HUES64 (cell line): ENCODE data around the gene DPYSL3. TPM values are rescaled to one million over a fixed set of nuclear protein-coding genes. Genes with fewer than 3 reads are reported as not detected.
"Not testable (repeated sequence)": the region's sequence is repeated elsewhere in the genome, so short reads cannot be mapped to it uniquely, and the experiment has no call there.

Experiments used
- H3K27ac ChIP-seq: 2 replicates; pipeline ENCODE4 v1.7.0; 2013; ENCODE audit warnings: low read depth, low read length, inconsistent platforms
- H3K27me3 ChIP-seq: 2 replicates; pipeline ENCODE4 v1.6.1; 2013; ENCODE audit warnings: mild to moderate bottlenecking, low read length; ENCODE audit not compliant: insufficient read depth
- H3K36me3 ChIP-seq: 2 replicates; pipeline ENCODE4 v1.6.1; 2013; ENCODE audit warnings: mild to moderate bottlenecking, low read length; ENCODE audit not compliant: insufficient read depth
- H3K4me1 ChIP-seq: 2 replicates; pipeline ENCODE4 v1.6.1; 2013; ENCODE audit warnings: mild to moderate bottlenecking, low read length, moderate library complexity; ENCODE audit not compliant: insufficient read depth
- H3K4me3 ChIP-seq: 2 replicates; pipeline ENCODE4 v1.5.1; 2013; ENCODE audit warnings: mild to moderate bottlenecking, low read length, moderate library complexity
- H3K9ac ChIP-seq: 2 replicates; pipeline ENCODE4 v1.6.1; 2013; ENCODE audit warnings: mild to moderate bottlenecking, low read depth, low read length
- H3K9me3 ChIP-seq: 2 replicates; pipeline ENCODE4 v1.6.1; 2013; ENCODE audit warnings: low read depth, low read length; ENCODE audit not compliant: insufficient read depth
- WGBS: fragments of 150-250, 120-280 bp; methylation state at CpG from one replicate; pipeline ENCODE4 v1.1.7; 2013; ENCODE audit warnings: missing lambda C conversion rate; 5-methylcytosine and 5-hydroxymethylcytosine counted together
- polyA plus RNA-seq, 2 experiments: library from polyadenylated mRNA; stranded (reverse); fragments of 50-300 nt; gene quantifications; one replicate each; pipeline ENCODE4 v1.2.3, GENCODE V29; 2013

The DPYSL3 gene
- polyA plus RNA-seq (2013, experiment 1 of 2) = 234 TPM
- 219 TPM for polyA plus RNA-seq (2013, experiment 2 of 2)

DNA sequence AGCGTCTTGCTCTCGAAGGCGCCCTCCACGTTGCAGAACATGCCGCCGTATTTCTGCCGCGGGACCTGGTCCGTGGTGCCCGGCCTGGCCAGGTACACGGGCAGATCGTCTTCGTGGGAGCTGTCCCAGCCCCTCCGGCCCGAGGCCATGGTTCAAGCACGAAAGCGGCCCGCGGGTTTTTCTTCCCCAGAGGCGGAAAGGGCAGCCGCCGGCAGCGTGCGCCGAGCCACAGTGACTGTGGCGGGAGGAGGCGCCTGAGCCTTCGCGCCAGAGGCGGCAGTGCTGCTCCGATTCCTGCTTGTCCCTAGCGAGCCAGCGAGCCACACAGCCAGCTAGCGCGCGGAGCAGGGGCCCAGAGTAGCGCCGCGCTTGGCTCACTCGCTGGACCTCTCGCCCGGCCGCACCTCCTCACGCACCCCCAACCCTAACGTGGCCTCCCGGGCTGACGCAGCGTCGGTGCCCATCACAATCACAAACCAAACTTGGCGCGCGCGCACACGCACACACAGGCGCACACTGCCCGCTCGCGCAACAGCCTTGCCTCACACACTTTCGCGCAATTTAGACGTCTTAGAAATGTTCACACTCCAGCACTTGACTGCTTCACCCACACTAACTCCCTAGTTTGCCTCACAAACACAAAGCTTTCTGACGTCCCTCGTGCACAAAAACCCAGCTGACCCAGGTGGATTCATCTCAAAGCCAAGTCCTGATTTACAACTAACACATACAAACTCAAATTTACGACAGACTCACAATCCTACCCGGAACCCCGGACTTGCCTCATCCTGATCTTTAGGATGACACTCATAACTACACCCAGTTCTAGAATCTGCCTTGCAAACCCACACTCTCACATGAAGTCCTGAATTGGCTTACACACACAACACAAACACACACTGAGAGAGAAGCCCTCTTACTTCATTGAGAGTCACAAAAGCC, at the start of gene DPYSL3:
Gene DPYSL3, minus strand, starts transcription at position 359 of the 942 bp plus-strand sequence. Its CDS starts 210 bp downstream, at position 149.
- Histone ChIP-seq H3K36me3 (peaks cover 6% of the 10 kb centered on the region; the same call in 1 of the 2 replicates), H3K27me3 (peaks cover 18% of the 10 kb centered on the region), H3K4me1 (peaks cover 14% of the 10 kb centered on the region; the same call in 1 of the 2 replicates), H3K9me3 (no peaks in the 10 kb centered on the region), H3K27ac (peak within 1 kb of the TSS; percentile 49; the same call in 1 of the 2 replicates), H3K4me3 (peak within 1 kb of the TSS; percentile 89), H3K9ac (peak within 1 kb of the TSS; percentile 92)
- 5% methylated on average over 66 of the region's 66 CpGs for WGBS

GRCh38 chr5:147558826-147559225, 49.0 kb upstream of the DPYSL3 start:
- Histone ChIP-seq H3K4me3 (no peak overlapping the region), H3K27ac (no peak overlapping the region; the same call in 1 of the 2 replicates)

GRCh38 chr5:147557876-147558745, 48.2 kb upstream of the DPYSL3 start:
- Histone ChIP-seq H3K4me1 (peaks cover 52% of the 10 kb centered on the region), H3K27me3 (no peaks in the 10 kb centered on the region), H3K36me3 (peaks cover 11% of the 10 kb centered on the region), H3K27ac (no peak overlapping the region; the same call in 1 of the 2 replicates), H3K9me3 (no peaks in the 10 kb centered on the region), H3K4me3 (no peak overlapping the region), H3K9ac (no peak overlapping the region; the same call in 1 of the 2 replicates)
- WGBS = 92% methylated on average over 7 of the region's 8 CpGs

More at GRCh38 chr5:147558826-147559225, 49.0 kb upstream of the DPYSL3 start:
- no peaks in the 10 kb centered on the region for H3K27me3 ChIP-seq
- H3K36me3 ChIP-seq = peaks cover 18% of the 10 kb centered on the region
- no peaks in the 10 kb centered on the region for H3K9me3 ChIP-seq
- H3K4me1 ChIP-seq = peaks cover 52% of the 10 kb centered on the region
- WGBS = 54% methylated on average over 2 of the region's 2 CpGs
- no peak overlapping the region for H3K9ac ChIP-seq

DNA sequence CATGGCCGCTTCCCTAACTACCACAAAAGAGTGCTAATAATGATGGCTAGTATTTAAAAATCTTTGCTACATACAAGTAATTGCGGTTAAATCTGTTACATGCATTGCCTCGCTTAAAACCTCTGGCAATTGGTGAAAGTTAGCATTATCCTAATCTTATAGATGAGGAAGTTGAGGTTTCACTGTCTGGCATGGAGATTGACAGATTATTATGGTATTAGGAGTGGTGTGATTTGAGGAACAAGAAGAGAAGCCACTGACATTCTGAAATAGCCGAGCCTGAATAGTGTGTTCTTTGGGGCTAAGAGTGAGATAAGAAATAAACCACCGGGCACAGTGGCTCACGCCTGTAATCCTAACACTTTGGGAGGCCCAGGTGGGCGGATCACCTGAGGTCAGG, 45.3 kb upstream of the DPYSL3 start:
- WGBS = 94% methylated on average over 6 of the region's 7 CpGs
- no peak overlapping the region for H3K4me3 ChIP-seq
- H3K4me1 ChIP-seq = peaks cover 30% of the 10 kb centered on the region
- H3K36me3 ChIP-seq = no peaks in the 10 kb centered on the region
- no peaks in the 10 kb centered on the region for H3K27me3 ChIP-seq
- H3K9me3 ChIP-seq = no peaks in the 10 kb centered on the region
- H3K9ac ChIP-seq = no peak overlapping the region
- no peak overlapping the region for H3K27ac ChIP-seq

GRCh38 chr5:147554261-147554817, 44.5 kb upstream of the DPYSL3 start:
- Histone ChIP-seq H3K9ac (no peak overlapping the region), H3K27ac (no peak overlapping the region), H3K27me3 (no peaks in the 10 kb centered on the region), H3K4me1 (peaks cover 27% of the 10 kb centered on the region), H3K9me3 (no peaks in the 10 kb centered on the region), H3K4me3 (no peak overlapping the region), H3K36me3 (no peaks in the 10 kb centered on the region)
- WGBS = 89% methylated on average over 7 of the region's 7 CpGs

DNA sequence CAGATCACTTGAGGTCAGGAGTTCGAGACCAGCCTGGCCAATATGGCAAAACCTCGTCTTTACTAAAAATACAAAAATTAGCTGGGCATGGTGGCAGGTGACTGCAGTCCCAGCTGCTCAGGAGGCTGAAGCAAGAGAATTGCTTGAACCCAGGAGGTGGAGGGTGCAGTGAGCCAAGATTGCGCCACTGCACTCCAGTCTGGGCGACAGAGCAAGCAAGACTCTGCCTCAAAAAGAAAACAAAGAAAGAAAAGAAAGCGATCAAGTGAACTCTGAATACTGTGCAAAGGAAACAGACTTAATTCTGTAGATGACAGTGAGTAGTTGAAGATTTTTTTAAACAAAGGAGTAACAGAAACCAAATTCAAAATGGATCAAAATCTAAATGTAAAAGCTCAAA, 43.9 kb upstream of the DPYSL3 start:
- not testable (repeated sequence) for H3K4me3 ChIP-seq, H3K9me3 ChIP-seq

GRCh38 chr5:147552897-147553296, 43.0 kb upstream of the DPYSL3 start:
- H3K4me1 ChIP-seq = peaks cover 13% of the 10 kb centered on the region
- H3K27me3 ChIP-seq = no peaks in the 10 kb centered on the region
- no peak overlapping the region for H3K9ac ChIP-seq
- H3K4me3 ChIP-seq = no peak overlapping the region
- no peaks in the 10 kb centered on the region for H3K36me3 ChIP-seq
- H3K9me3 ChIP-seq = no peaks in the 10 kb centered on the region
- WGBS = 97% methylated on average over 4 of the region's 4 CpGs
- H3K27ac ChIP-seq = no peak overlapping the region

More for the DNA sequence above, 43.9 kb upstream of the DPYSL3 start:
- peaks cover 23% of the 10 kb centered on the region for H3K4me1 ChIP-seq
- H3K27me3 ChIP-seq, H3K36me3 ChIP-seq, H3K9ac ChIP-seq, H3K27ac ChIP-seq: not testable (repeated sequence)
- WGBS = 92% methylated on average over 5 of the region's 5 CpGs

- Histone ChIP-seq H3K27ac (no peak overlapping the region), H3K9ac (no peak overlapping the region), H3K4me3 (no peak overlapping the region), H3K36me3 (no peaks in the 10 kb centered on the region), H3K4me1 (peaks cover 7% of the 10 kb centered on the region), H3K9me3 (no peaks in the 10 kb centered on the region), H3K27me3 (no peaks in the 10 kb centered on the region)
- 100% methylated on average over 1 of the region's 1 CpG for WGBS
Measured at GRCh38 chr5:147551677-147552076, 41.8 kb upstream of the DPYSL3 start.

DNA sequence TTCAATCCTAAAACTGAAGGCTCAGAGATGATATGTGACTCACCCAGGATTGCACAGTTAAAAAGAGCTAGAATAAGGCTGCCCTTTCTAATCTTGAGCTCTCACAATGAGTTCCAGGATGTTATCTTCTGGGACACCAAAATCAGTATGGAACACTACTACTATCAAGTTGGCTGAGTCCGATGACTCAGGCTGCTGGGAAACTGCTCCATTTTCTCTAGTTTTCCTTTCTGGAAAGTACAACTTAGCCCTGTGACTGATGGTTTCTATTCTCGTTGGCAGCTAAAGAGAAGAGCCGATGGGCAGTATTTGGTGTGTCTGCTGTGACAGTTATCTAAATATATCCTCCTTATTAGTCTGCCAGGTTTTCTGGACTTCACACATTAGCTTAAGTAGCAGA, 37.9 kb upstream of the DPYSL3 start:
- no peaks in the 10 kb centered on the region for H3K27me3 ChIP-seq
- no peak overlapping the region for H3K27ac ChIP-seq
- H3K9me3 ChIP-seq = no peaks in the 10 kb centered on the region
- no peaks in the 10 kb centered on the region for H3K4me1 ChIP-seq
- H3K4me3 ChIP-seq = no peak overlapping the region
- H3K36me3 ChIP-seq = no peaks in the 10 kb centered on the region
- WGBS = 98% methylated on average over 3 of the region's 3 CpGs
- H3K9ac ChIP-seq = no peak overlapping the region

GRCh38 chr5:147544556-147544955, 34.7 kb upstream of the DPYSL3 start:
- H3K27me3 ChIP-seq = no peaks in the 10 kb centered on the region
- no peak overlapping the region for H3K4me3 ChIP-seq
- no peak overlapping the region for H3K27ac ChIP-seq
- H3K4me1 ChIP-seq = no peaks in the 10 kb centered on the region
- H3K9me3 ChIP-seq = no peaks in the 10 kb centered on the region
- no peaks in the 10 kb centered on the region for H3K36me3 ChIP-seq
- H3K9ac ChIP-seq = no peak overlapping the region
- WGBS = 92% methylated on average over 5 of the region's 5 CpGs
